ENCODE results near the gene INS.

Gene INS

GRCh38 chr11:2159536-2160413 is 1.2 kb downstream of the INS start:
- Histone ChIP-seq H3K4me3 (ENCODE audit: low read depth, low read length) (no peak overlapping the region), H3K9ac (ENCODE audit: low read length) (no peak overlapping the region), H3K4me1 (ENCODE audit: control insufficient read depth, insufficient read depth, low read length) (no peaks in the 10 kb centered on the region), H3K27me3 (ENCODE audit: control insufficient read depth, insufficient read depth, low read length) (no peaks in the 10 kb centered on the region; the same call in 1 of the 2 replicates), H3K36me3 (ENCODE audit: control insufficient read depth, insufficient read depth, low read length) (no peaks in the 10 kb centered on the region), H3K27ac (ENCODE audit: low read depth, low read length) (no peak overlapping the region), H3K9me3 (ENCODE audit: control insufficient read depth, insufficient read depth, low read depth, low read length) (no peaks in the 10 kb centered on the region)

- Histone ChIP-seq H3K4me1 (ENCODE audit: control insufficient read depth, insufficient read depth, low read length) (no peaks in the 10 kb centered on the region), H3K36me3 (ENCODE audit: control insufficient read depth, insufficient read depth, low read length) (no peaks in the 10 kb centered on the region), H3K9me3 (ENCODE audit: control insufficient read depth, insufficient read depth, low read depth, low read length) (no peaks in the 10 kb centered on the region), H3K4me3 (ENCODE audit: low read depth, low read length) (no peak overlapping the region), H3K27me3 (ENCODE audit: control insufficient read depth, insufficient read depth, low read length) (no peaks in the 10 kb centered on the region; the same call in 1 of the 2 replicates), H3K9ac (ENCODE audit: low read length) (no peak overlapping the region), H3K27ac (ENCODE audit: low read depth, low read length) (no peak overlapping the region)
Observed at GRCh38 chr11:2158966-2159365, 2.0 kb downstream of the INS start.

- no peak overlapping the region for H3K4me3 ChIP-seq (ENCODE audit: low read depth, low read length)
- no peaks in the 10 kb centered on the region; the same call in 1 of the 2 replicates for H3K27me3 ChIP-seq (ENCODE audit: control insufficient read depth, insufficient read depth, low read length)
- H3K4me1 ChIP-seq (ENCODE audit: control insufficient read depth, insufficient read depth, low read length), result no peaks in the 10 kb centered on the region
- H3K36me3 ChIP-seq (ENCODE audit: control insufficient read depth, insufficient read depth, low read length), result no peaks in the 10 kb centered on the region
- H3K9me3 ChIP-seq (ENCODE audit: control insufficient read depth, insufficient read depth, low read depth, low read length), result no peaks in the 10 kb centered on the region
- H3K27ac ChIP-seq (ENCODE audit: low read depth, low read length), result no peak overlapping the region
- no peak overlapping the region for H3K9ac ChIP-seq (ENCODE audit: low read length)
Observed at GRCh38 chr11:2158296-2158737, 2.7 kb downstream of the INS start.

- no peak overlapping the region for H3K9ac ChIP-seq (ENCODE audit: low read length)
- no peaks in the 10 kb centered on the region for H3K36me3 ChIP-seq (ENCODE audit: control insufficient read depth, insufficient read depth, low read length)
- H3K4me1 ChIP-seq (ENCODE audit: control insufficient read depth, insufficient read depth, low read length), result no peaks in the 10 kb centered on the region
- H3K9me3 ChIP-seq (ENCODE audit: control insufficient read depth, insufficient read depth, low read depth, low read length), result no peaks in the 10 kb centered on the region
- H3K27me3 ChIP-seq (ENCODE audit: control insufficient read depth, insufficient read depth, low read length), result no peaks in the 10 kb centered on the region; the same call in 1 of the 2 replicates
- H3K27ac ChIP-seq (ENCODE audit: low read depth, low read length), result no peak overlapping the region
- H3K4me3 ChIP-seq (ENCODE audit: low read depth, low read length), result no peak overlapping the region
Observed at GRCh38 chr11:2157294-2158040, 3.5 kb downstream of the INS start.

- H3K9ac ChIP-seq (ENCODE audit: low read length), result no peak overlapping the region
- H3K27ac ChIP-seq (ENCODE audit: low read depth, low read length), result no peak overlapping the region
- H3K27me3 ChIP-seq (ENCODE audit: control insufficient read depth, insufficient read depth, low read length), result no peaks in the 10 kb centered on the region; the same call in 1 of the 2 replicates
- H3K4me3 ChIP-seq (ENCODE audit: low read depth, low read length), result no peak overlapping the region
- no peaks in the 10 kb centered on the region for H3K9me3 ChIP-seq (ENCODE audit: control insufficient read depth, insufficient read depth, low read depth, low read length)
- no peaks in the 10 kb centered on the region for H3K4me1 ChIP-seq (ENCODE audit: control insufficient read depth, insufficient read depth, low read length)
- no peaks in the 10 kb centered on the region for H3K36me3 ChIP-seq (ENCODE audit: control insufficient read depth, insufficient read depth, low read length)
Observed at GRCh38 chr11:2156416-2157182, 4.4 kb downstream of the INS start.

GRCh38 chr11:2155511-2155910 is 5.5 kb downstream of the INS start:
- H3K27me3 ChIP-seq (ENCODE audit: control insufficient read depth, insufficient read depth, low read length), result peaks cover 7% of the 10 kb centered on the region; the same call in 1 of the 2 replicates
- no peak overlapping the region for H3K27ac ChIP-seq (ENCODE audit: low read depth, low read length)
- no peaks in the 10 kb centered on the region for H3K4me1 ChIP-seq (ENCODE audit: control insufficient read depth, insufficient read depth, low read length)
- no peaks in the 10 kb centered on the region for H3K9me3 ChIP-seq (ENCODE audit: control insufficient read depth, insufficient read depth, low read depth, low read length)
- no peaks in the 10 kb centered on the region for H3K36me3 ChIP-seq (ENCODE audit: control insufficient read depth, insufficient read depth, low read length)
- no peak overlapping the region for H3K4me3 ChIP-seq (ENCODE audit: low read depth, low read length)
- no peak overlapping the region for H3K9ac ChIP-seq (ENCODE audit: low read length)

GRCh38 chr11:2154889-2155288 is 6.1 kb downstream of the INS start:
- Histone ChIP-seq H3K9ac (ENCODE audit: low read length) (no peak overlapping the region), H3K4me3 (ENCODE audit: low read depth, low read length) (no peak overlapping the region), H3K9me3 (ENCODE audit: control insufficient read depth, insufficient read depth, low read depth, low read length) (no peaks in the 10 kb centered on the region), H3K4me1 (ENCODE audit: control insufficient read depth, insufficient read depth, low read length) (no peaks in the 10 kb centered on the region), H3K36me3 (ENCODE audit: control insufficient read depth, insufficient read depth, low read length) (no peaks in the 10 kb centered on the region), H3K27me3 (ENCODE audit: control insufficient read depth, insufficient read depth, low read length) (peaks cover 12% of the 10 kb centered on the region; the same call in 1 of the 2 replicates), H3K27ac (ENCODE audit: low read depth, low read length) (no peak overlapping the region)

- H3K9ac ChIP-seq (ENCODE audit: low read length), result no peak overlapping the region
- H3K4me1 ChIP-seq (ENCODE audit: control insufficient read depth, insufficient read depth, low read length), result no peaks in the 10 kb centered on the region
- peaks cover 19% of the 10 kb centered on the region for H3K27me3 ChIP-seq (ENCODE audit: control insufficient read depth, insufficient read depth, low read length)
- no peak overlapping the region for H3K27ac ChIP-seq (ENCODE audit: low read depth, low read length)
- no peaks in the 10 kb centered on the region for H3K9me3 ChIP-seq (ENCODE audit: control insufficient read depth, insufficient read depth, low read depth, low read length)
- H3K36me3 ChIP-seq (ENCODE audit: control insufficient read depth, insufficient read depth, low read length), result no peaks in the 10 kb centered on the region
- H3K4me3 ChIP-seq (ENCODE audit: low read depth, low read length), result no peak overlapping the region
Observed at GRCh38 chr11:2154195-2154585, 6.8 kb downstream of the INS start.

- no peak overlapping the region for H3K4me3 ChIP-seq (ENCODE audit: low read depth, low read length)
- no peaks in the 10 kb centered on the region for H3K36me3 ChIP-seq (ENCODE audit: control insufficient read depth, insufficient read depth, low read length)
- peaks cover 24% of the 10 kb centered on the region for H3K27me3 ChIP-seq (ENCODE audit: control insufficient read depth, insufficient read depth, low read length)
- H3K9ac ChIP-seq (ENCODE audit: low read length), result no peak overlapping the region
- no peaks in the 10 kb centered on the region for H3K4me1 ChIP-seq (ENCODE audit: control insufficient read depth, insufficient read depth, low read length)
- H3K9me3 ChIP-seq (ENCODE audit: control insufficient read depth, insufficient read depth, low read depth, low read length), result no peaks in the 10 kb centered on the region
- no peak overlapping the region for H3K27ac ChIP-seq (ENCODE audit: low read depth, low read length)
Observed at GRCh38 chr11:2153581-2154194, 7.3 kb downstream of the INS start.

GRCh38 chr11:2151500-2152257 is 9.3 kb downstream of the INS start:
- H3K9me3 ChIP-seq (ENCODE audit: control insufficient read depth, insufficient read depth, low read depth, low read length), result no peaks in the 10 kb centered on the region

More at GRCh38 chr11:2151500-2152257, 9.3 kb downstream of the INS start:
- Histone ChIP-seq H3K4me1 (ENCODE audit: control insufficient read depth, insufficient read depth, low read length) (peaks cover 11% of the 10 kb centered on the region; the same call in 1 of the 2 replicates), H3K27ac (ENCODE audit: low read depth, low read length) (no peak overlapping the region), H3K27me3 (ENCODE audit: control insufficient read depth, insufficient read depth, low read length) (peaks cover 44% of the 10 kb centered on the region), H3K36me3 (ENCODE audit: control insufficient read depth, insufficient read depth, low read length) (no peaks in the 10 kb centered on the region), H3K4me3 (ENCODE audit: low read depth, low read length) (no peak overlapping the region), H3K9ac (ENCODE audit: low read length) (no peak overlapping the region)
